HEK293 (cell line): ENCODE results near the gene E4F1.
A peak's percentile ranks its signal among the peaks of the same experiment; 100 is the strongest.

ENCODE experiments used
- CTCF ChIA-PET: fragments of 350-600 bp; formaldehyde crosslinking; extraction: SDS; loops from one replicate; lab custom pipeline; 2021; ENCODE audit warnings: antibody characterized with exemption; lab: Yijun Ruan, JAX
- POLR2A ChIA-PET: fragments of 300-600 bp; formaldehyde crosslinking; extraction: SDS; loops from one replicate; lab custom pipeline; 2020; ENCODE audit warnings: antibody characterized with exemption, inconsistent platforms; lab: Yijun Ruan, JAX
- H3K27ac ChIP-seq: fragments of 200-500 bp; sonication (Bioruptor generic); 2 replicates; pipeline ENCODE4 v1.5.1; 2014; ENCODE audit warnings: low read depth, low read length, control low read depth, inconsistent platforms; ENCODE audit errors: extremely low read depth
- H3K36me3 ChIP-seq, 2 experiments: fragments of 200-500 bp in 1 of 2; sonication (Bioruptor generic) in 1 of 2; 1 replicate in 1 of 2; 2 replicates in 1 of 2; pipeline ENCODE4 v1.5.1; 2014 to 2017; ENCODE audit warnings: inconsistent platforms in 2 of 2, low read length in 2 of 2; ENCODE audit not compliant: control insufficient read depth in 2 of 2, insufficient read depth in 1 of 2
- H3K4me1 ChIP-seq: fragments of 200-500 bp; sonication (Bioruptor generic); 2 replicates; pipeline ENCODE4 v1.5.1; 2014; ENCODE audit warnings: mild to moderate bottlenecking, low read length, inconsistent platforms; ENCODE audit not compliant: control insufficient read depth, insufficient read depth
- H3K4me3 ChIP-seq: 2 replicates; pipeline ENCODE4 v1.5.1; 2011; ENCODE audit warnings: low read depth, mild to moderate bottlenecking, control low read depth, low read length, moderate library complexity
- H3K9me3 ChIP-seq: fragments of 200-500 bp; sonication (Bioruptor generic); 2 replicates; pipeline ENCODE4 v1.5.1; 2014; ENCODE audit warnings: low read depth, low read length, inconsistent platforms; ENCODE audit not compliant: control insufficient read depth, insufficient read depth
- BCL11B ChIP-seq: fragments of 450-650 bp; formaldehyde crosslinking; IDR thresholded peaks from 2 replicates; pipeline ENCODE4 v1.5.1; 2016; ENCODE audit warnings: low read depth, missing biosample characterization, missing genetic modification characterization
- BCL6B ChIP-seq: fragments of 450-650 bp; formaldehyde crosslinking; IDR thresholded peaks from 2 replicates; pipeline ENCODE4 v1.5.1; 2017; ENCODE audit warnings: missing biosample characterization, missing genetic modification characterization
- EGR2 ChIP-seq: fragments of 450-650 bp; formaldehyde crosslinking; IDR thresholded peaks from 2 replicates; pipeline ENCODE4 v1.5.1; 2016; ENCODE audit warnings: low read depth, missing biosample characterization, missing genetic modification characterization
- KLF17 ChIP-seq: fragments of 450-650 bp; formaldehyde crosslinking; IDR thresholded peaks from 2 replicates; pipeline ENCODE4 v1.5.1; 2016; ENCODE audit warnings: missing biosample characterization, missing genetic modification characterization
- KLF9 ChIP-seq: fragments of 450-650 bp; formaldehyde crosslinking; IDR thresholded peaks from 2 replicates; pipeline ENCODE4 v1.5.1; 2016; ENCODE audit warnings: missing biosample characterization, missing genetic modification characterization, low read depth
- MEIS1 ChIP-seq: sonication (generic); formaldehyde crosslinking; IDR thresholded peaks from 2 replicates; pipeline ENCODE4 v1.8.1; 2022; ENCODE audit warnings: missing genetic modification reagents, mild to moderate bottlenecking, borderline replicate concordance
- MZF1 ChIP-seq: fragments of 450-650 bp; formaldehyde crosslinking; IDR thresholded peaks from 2 replicates; pipeline ENCODE4 v1.5.1; 2017; ENCODE audit warnings: missing biosample characterization, missing genetic modification characterization, borderline replicate concordance
- OSR2 ChIP-seq: fragments of 450-650 bp; formaldehyde crosslinking; IDR thresholded peaks from 2 replicates; pipeline ENCODE4 v1.5.1; 2016; ENCODE audit warnings: missing biosample characterization, missing genetic modification characterization
- REST ChIP-seq: fragments of 450-650 bp; formaldehyde crosslinking; IDR thresholded peaks from 2 replicates; pipeline ENCODE4 v1.5.1; 2016; ENCODE audit warnings: missing biosample characterization, missing genetic modification characterization
- ZBTB11 ChIP-seq: fragments of 450-650 bp; formaldehyde crosslinking; conservative IDR thresholded peaks from 2 replicates; pipeline ENCODE4 v1.5.1; 2016; ENCODE audit warnings: low read depth, missing biosample characterization, missing genetic modification characterization
- ZFP3 ChIP-seq: fragments of 450-650 bp; formaldehyde crosslinking; IDR thresholded peaks from 2 replicates; pipeline ENCODE4 v1.5.1; 2016; ENCODE audit warnings: low read depth, missing biosample characterization, missing genetic modification characterization
- ZNF132 ChIP-seq: fragments of 450-650 bp; formaldehyde crosslinking; IDR thresholded peaks from 2 replicates; pipeline ENCODE4 v1.5.1; 2017; ENCODE audit warnings: missing biosample characterization, missing genetic modification characterization, borderline replicate concordance
- ZNF155 ChIP-seq: fragments of 450-650 bp; formaldehyde crosslinking; IDR thresholded peaks from 2 replicates; pipeline ENCODE4 v1.5.1; 2016; ENCODE audit warnings: missing biosample characterization, missing genetic modification characterization
- ZNF19 ChIP-seq: fragments of 450-650 bp; formaldehyde crosslinking; IDR thresholded peaks from 2 replicates; pipeline ENCODE4; 2016; ENCODE audit warnings: missing biosample characterization, missing genetic modification characterization, low read depth
- ZNF416 ChIP-seq: fragments of 450-650 bp; formaldehyde crosslinking; IDR thresholded peaks from 2 replicates; pipeline ENCODE4 v1.5.1; 2016; ENCODE audit warnings: missing biosample characterization, missing genetic modification characterization
- ZNF624 ChIP-seq: fragments of 450-650 bp; formaldehyde crosslinking; IDR thresholded peaks from 2 replicates; pipeline ENCODE4 v1.5.1; 2017; ENCODE audit warnings: missing biosample characterization, missing genetic modification characterization
- ZNF629 ChIP-seq: fragments of 450-650 bp; formaldehyde crosslinking; IDR thresholded peaks from 2 replicates; pipeline ENCODE4 v1.5.1; 2017; ENCODE audit warnings: missing biosample characterization, missing genetic modification characterization
- ZNF658 ChIP-seq: fragments of 450-650 bp; formaldehyde crosslinking; IDR thresholded peaks from 2 replicates; pipeline ENCODE4; 2016; ENCODE audit warnings: missing biosample characterization, missing genetic modification characterization
- ZNF768 ChIP-seq: fragments of 450-650 bp; formaldehyde crosslinking; IDR thresholded peaks from 2 replicates; pipeline ENCODE4 v1.5.1; 2018; ENCODE audit warnings: missing biosample characterization, mild to moderate bottlenecking, missing genetic modification characterization
- ZNF791 ChIP-seq: fragments of 450-650 bp; formaldehyde crosslinking; IDR thresholded peaks from 2 replicates; pipeline ENCODE4 v1.5.1; 2016; ENCODE audit warnings: missing biosample characterization, missing genetic modification characterization
- ZSCAN4 ChIP-seq: fragments of 450-650 bp; formaldehyde crosslinking; IDR thresholded peaks from 2 replicates; pipeline ENCODE4 v1.5.1; 2017; ENCODE audit warnings: missing biosample characterization, missing genetic modification characterization
- ZSCAN5A ChIP-seq: fragments of 450-650 bp; formaldehyde crosslinking; IDR thresholded peaks from 2 replicates; pipeline ENCODE4 v1.5.1; 2016; ENCODE audit warnings: missing biosample characterization, missing genetic modification characterization

E4F1 gene

GRCh38 chr16:2243781-2244180, 20.4 kb downstream of the E4F1 start:
- peaks cover 16 to 63% of the 10 kb centered on the region in 2 experiments; a peak in 2 of 3 replicates for H3K36me3 ChIP-seq
- H3K4me1 ChIP-seq: no peaks in the 10 kb centered on the region
- no peak overlapping the region for H3K27ac ChIP-seq
- no peak overlapping the region for H3K4me3 ChIP-seq
- TF ChIP-seq ZNF624 (tag by site-specific recombination) (no peak), ZBTB11 (tag by site-specific recombination) (no peak), ZNF155 (no peak), BCL11B (tag by site-specific recombination) (no peak), REST (no peak), ZFP3 (tag by site-specific recombination) (no peak), KLF17 (tag by site-specific recombination) (no peak), ZNF416 (tag by site-specific recombination) (no peak), ZSCAN4 (no peak), BCL6B (tag by site-specific recombination) (no peak), MZF1 (tag by site-specific recombination) (no peak), OSR2 (tag by site-specific recombination) (no peak)
- ChIA-PET CTCF (interaction anchor here (0.7 kb wide), 1 partner anchor 914 kb away, joined by 5 read pairs; no protein-coding TSS in a partner anchor), POLR2A (interaction anchor here (1.1 kb wide), 1 partner anchor 18 kb away, joined by 3 read pairs; no protein-coding TSS in a partner anchor)
- no peaks in the 10 kb centered on the region for H3K9me3 ChIP-seq

GRCh38 chr16:2244301-2244700, 20.9 kb downstream of the E4F1 start:
- H3K9me3 ChIP-seq: no peaks in the 10 kb centered on the region
- peaks cover 19 to 63% of the 10 kb centered on the region in 2 experiments; a peak in 2 of 3 replicates for H3K36me3 ChIP-seq
- no peak overlapping the region for H3K4me3 ChIP-seq
- ChIA-PET POLR2A (interaction anchor here (1.1 kb wide), 1 partner anchor 18 kb away, joined by 3 read pairs; no protein-coding TSS in a partner anchor), CTCF (interaction anchor here (0.7 kb wide), 1 partner anchor 915 kb away, joined by 5 read pairs; no protein-coding TSS in a partner anchor)
- no peaks in the 10 kb centered on the region for H3K4me1 ChIP-seq
- H3K27ac ChIP-seq: no peak overlapping the region
- TF ChIP-seq EGR2 (tag by site-specific recombination) (0 out of 2 replicates have a peak, but pooled peaks have one; percentile 23), ZNF658 (tag by site-specific recombination) (no peak), ZSCAN5A (tag by site-specific recombination) (no peak), ZNF768 (tag by site-specific recombination) (no peak), ZNF791 (no peak), KLF9 (0 out of 2 replicates have a peak, but pooled peaks have one; percentile 31), ZNF629 (no peak), ZNF132 (tag by site-specific recombination) (no peak), MEIS1 (CRISPR knock-in tag) (no peak), ZNF19 (no peak)
